Liver (tissue), 9 donors: ENCODE data around the gene NELL1. TPM values are rescaled to one million over a fixed set of nuclear protein-coding genes. Genes with fewer than 3 reads are reported as not detected.

ENCODE experiments used
- DNase-seq: peaks from one replicate; pipeline ENCODE4 v3.0.0-alpha.2; 2017; ENCODE audit warnings: low spot score
- H3K27ac ChIP-seq, 2 donors: one replicate each; pipeline ENCODE4 v1.7.0; 2013; ENCODE audit warnings: inconsistent platforms in 2 of 2, low read length in 2 of 2, control low read depth in 1 of 2, low read depth in 1 of 2, mild to moderate bottlenecking in 1 of 2
- H3K27me3 ChIP-seq, 4 donors: one replicate each; pipeline versions ENCODE4 v1.6.1 to v1.7.0; 2013; ENCODE audit warnings: low read length in 3 of 4, inconsistent platforms in 1 of 4, mild to moderate bottlenecking in 1 of 4, moderate library complexity in 1 of 4; ENCODE audit not compliant: control insufficient read depth in 4 of 4, insufficient read depth in 4 of 4
- H3K36me3 ChIP-seq, 4 donors: one replicate each; pipeline versions ENCODE4 v1.6.1 to v1.7.0; 2013; ENCODE audit warnings: low read length in 3 of 4, mild to moderate bottlenecking in 3 of 4, low read depth in 1 of 4, moderate library complexity in 1 of 4; ENCODE audit not compliant: control insufficient read depth in 4 of 4, insufficient read depth in 3 of 4
- H3K4me1 ChIP-seq, 4 donors: one replicate each; pipeline versions ENCODE4 v1.6.1 to v1.7.0; 2013; ENCODE audit warnings: low read length in 3 of 4, mild to moderate bottlenecking in 3 of 4, moderate library complexity in 1 of 4; ENCODE audit not compliant: control insufficient read depth in 4 of 4, insufficient read depth in 4 of 4
- H3K4me3 ChIP-seq, 3 donors: one replicate each; pipeline versions ENCODE4 v1.6.1 to v1.7.0; 2013; ENCODE audit warnings: low read length in 3 of 3, control low read depth in 1 of 3, low read depth in 1 of 3, mild to moderate bottlenecking in 1 of 3
- H3K9ac ChIP-seq, 2 donors: one replicate each; pipeline ENCODE4 v1.7.0; 2013; ENCODE audit warnings: low read length in 2 of 2, mild to moderate bottlenecking in 2 of 2, moderate library complexity in 2 of 2, control low read depth in 1 of 2, low read depth in 1 of 2
- H3K9me3 ChIP-seq, 4 donors: one replicate each; pipeline versions ENCODE4 v1.6.1 to v1.7.0; 2013; ENCODE audit warnings: low read length in 3 of 4; ENCODE audit not compliant: control insufficient read depth in 4 of 4
- ATF3 ChIP-seq: IDR thresholded peaks from 2 replicates; pipeline ENCODE4 v1.6.1; 2016; ENCODE audit warnings: antibody characterized with exemption
- CTCF ChIP-seq: fragments of 150-350 bp; IDR thresholded peaks from 2 replicates; pipeline ENCODE4 v1.5.1; 2017; ENCODE audit warnings: improper control_type of control experiment, low read depth, low read length; ENCODE audit not compliant: missing input control
- GABPA ChIP-seq, 2 donors: IDR thresholded peaks in 1 of 2; conservative IDR thresholded peaks in 1 of 2; 2 replicates each; pipeline ENCODE4 v1.6.1; 2016; ENCODE audit warnings: antibody characterized with exemption in 2 of 2, mild to moderate bottlenecking in 1 of 2, moderate library complexity in 1 of 2
- HNF4A ChIP-seq, 2 donors: conservative IDR thresholded peaks; 2 replicates each; pipeline ENCODE4 v1.6.1; 2016; ENCODE audit warnings: antibody characterized with exemption in 2 of 2, mild to moderate bottlenecking in 2 of 2
- HNF4G ChIP-seq: IDR thresholded peaks from 2 replicates; pipeline ENCODE4 v1.6.1; 2016; ENCODE audit warnings: antibody characterized with exemption
- JUND ChIP-seq, 2 donors: IDR thresholded peaks; 2 replicates each; pipeline ENCODE4 v1.6.1; 2016; ENCODE audit warnings: antibody characterized with exemption in 2 of 2
- MAX ChIP-seq: IDR thresholded peaks from 2 replicates; pipeline ENCODE4 v1.6.1; 2016; ENCODE audit warnings: antibody characterized with exemption
- REST ChIP-seq: IDR thresholded peaks from 2 replicates; pipeline ENCODE4 v1.6.1; 2016; ENCODE audit warnings: antibody characterized with exemption, mild to moderate bottlenecking
- RXRA ChIP-seq, 2 donors: IDR thresholded peaks; 2 replicates each; pipeline ENCODE4 v1.6.1; 2017 to 2018; ENCODE audit warnings: antibody characterized with exemption in 2 of 2, mild to moderate bottlenecking in 1 of 2
- SP1 ChIP-seq: IDR thresholded peaks from 2 replicates; pipeline ENCODE4 v1.6.1; 2018; ENCODE audit warnings: antibody characterized with exemption, mild to moderate bottlenecking
- TAF1 ChIP-seq: conservative IDR thresholded peaks from 2 replicates; pipeline ENCODE4 v1.6.1; 2016; ENCODE audit warnings: antibody characterized with exemption, mild to moderate bottlenecking
- YY1 ChIP-seq: IDR thresholded peaks from 2 replicates; pipeline ENCODE4 v1.6.1; 2016; ENCODE audit warnings: antibody characterized with exemption, mild to moderate bottlenecking
- ZBTB33 ChIP-seq: IDR thresholded peaks from 2 replicates; pipeline ENCODE4 v1.6.1; 2016; ENCODE audit warnings: antibody characterized with exemption
- WGBS: extraction: QIAGEN DNeasy Blood & Tissue Kit; methylation state at CpG from one replicate; pipeline ENCODE4 v1.1.7; 2013; 5-methylcytosine and 5-hydroxymethylcytosine counted together
- polyA plus RNA-seq, 2 donors: library from polyadenylated mRNA; stranded (reverse) in 1 of 2; unstranded in 1 of 2; fragments of 200-250 nt in 1 of 2; fragments of >200 nt in 1 of 2; fragmentation: Nextera tagmentation in 1 of 2; extraction: Ambion mirVana in 1 of 2; gene quantifications; one replicate each; pipeline versions ENCODE4 v1.2.1 to v1.2.3, GENCODE V29; 2013 to 2015
- total RNA-seq, 2 donors: library from RNA; depleted of rRNA; stranded (reverse); fragments of >200 nt; gene quantifications; one replicate each; pipeline ENCODE4 v1.2.3, GENCODE V29; 2014
- donor health status: healthy.
- donor health status: healthy.
- donor health status: healthy.
- donor health status: healthy.
- donor health status: healthy.

Gene NELL1
- total and polyA plus RNA-seq, 4 donors: not detected

GRCh38 chr11:20980736-20981135 is 311.4 kb downstream of the NELL1 start:
- DNase-seq: no peak
- no peaks in the 10 kb centered on the region for H3K36me3 ChIP-seq
- no peak overlapping the region for H3K27ac ChIP-seq
- H3K4me1 ChIP-seq: no peaks in the 10 kb centered on the region
- H3K27me3 ChIP-seq: no peaks in the 10 kb centered on the region
- TF ChIP-seq TAF1 (no peak), ATF3 (no peak), JUND (IDR thresholded peaks at IDR 0.05) (no peak), HNF4A (conservative IDR thresholded peaks at IDR 0.05) (no peak)
- H3K9me3 ChIP-seq: no peaks in the 10 kb centered on the region
- H3K9ac ChIP-seq: no peak overlapping the region
- no peak overlapping the region for H3K4me3 ChIP-seq

- no peaks in the 10 kb centered on the region for H3K4me1 ChIP-seq
- no peaks in the 10 kb centered on the region for H3K9me3 ChIP-seq
- no peaks in the 10 kb centered on the region for H3K27me3 ChIP-seq
- H3K27ac ChIP-seq: no peak overlapping the region
- no peak for TF ChIP-seq ZBTB33
- TF ChIP-seq GABPA (IDR thresholded peaks at IDR 0.05 in 1 of 2, conservative IDR thresholded peaks at IDR 0.05 in 1 of 2): no peak
- no peak for TF ChIP-seq HNF4G
- no peak for TF ChIP-seq SP1
- no peak overlapping the region for H3K4me3 ChIP-seq
- H3K9ac ChIP-seq: no peak overlapping the region
- DNase-seq: no peak
- WGBS: 59% methylated on average over 1 of the region's 1 CpG
- no peaks in the 10 kb centered on the region for H3K36me3 ChIP-seq
Measured at GRCh38 chr11:20990447-20990846, 321.1 kb downstream of the NELL1 start.

- H3K9me3 ChIP-seq: no peaks in the 10 kb centered on the region
- WGBS: 68% methylated on average over 6 of the region's 6 CpGs
- no peaks in the 10 kb centered on the region for H3K27me3 ChIP-seq
- no peak overlapping the region for H3K4me3 ChIP-seq
- no peak overlapping the region for H3K27ac ChIP-seq
- no peak for DNase-seq
- TF ChIP-seq MAX (no peak), HNF4G (no peak), CTCF (no peak), ATF3 (no peak), REST (no peak), YY1 (no peak), GABPA (IDR thresholded peaks at IDR 0.05 in 1 of 2, conservative IDR thresholded peaks at IDR 0.05 in 1 of 2) (no peak), HNF4A (conservative IDR thresholded peaks at IDR 0.05) (no peak), RXRA (IDR thresholded peaks at IDR 0.05) (no peak)
- no peak overlapping the region for H3K9ac ChIP-seq
- H3K4me1 ChIP-seq: no peaks in the 10 kb centered on the region
- H3K36me3 ChIP-seq: no peaks in the 10 kb centered on the region
Measured at GRCh38 chr11:20991471-20991870, 322.1 kb downstream of the NELL1 start.
